Prostate gland (tissue), 2 donors: Measurements from ENCODE around the gene ZC3H12D. TPM values are rescaled to one million over a fixed set of nuclear protein-coding genes. Genes with fewer than 3 reads are reported as not detected.

Experiments
- DNase-seq: peaks from one replicate; pipeline ENCODE4 v3.0.0-alpha.2; 2019; ENCODE audit warnings: low spot score
- H3K27ac ChIP-seq, 2 donors: fragments of 200-600 bp; sonication (generic); 2 replicates each; pipeline ENCODE4 v1.5.1; 2017 to 2019
- H3K27me3 ChIP-seq: fragments of 200-600 bp; sonication (generic); replicated peaks from 2 replicates; pipeline ENCODE4 v1.5.1; 2019; ENCODE audit not compliant: insufficient read depth
- H3K36me3 ChIP-seq, 2 donors: fragments of 200-600 bp; sonication (generic); 1 replicate in 1 of 2; 2 replicates in 1 of 2; pipeline versions ENCODE4 v1.5.1 to v1.8.1; 2017 to 2019
- H3K4me1 ChIP-seq: fragments of 200-600 bp; sonication (generic); replicated peaks from 2 replicates; pipeline ENCODE4 v1.5.1; 2019
- H3K4me3 ChIP-seq, 2 donors: fragments of 200-600 bp; sonication (generic); 2 replicates each; pipeline ENCODE4 v1.5.1; 2017 to 2019
- H3K9me3 ChIP-seq: fragments of 200-600 bp; sonication (generic); 2 replicates; pipeline ENCODE4 v1.5.1; 2017
- POLR2A ChIP-seq: fragments of 450-650 bp; IDR thresholded peaks from one replicate; pipeline ENCODE4 v1.6.1; 2016; ENCODE audit warnings: antibody characterized with exemption, mild to moderate bottlenecking
- POLR2AphosphoS5 ChIP-seq: sonication (generic); formaldehyde crosslinking; IDR thresholded peaks from one replicate; pipeline ENCODE4 v1.6.1; 2017; ENCODE audit warnings: antibody characterized with exemption
- WGBS: methylation state at CpG from one replicate; pipeline ENCODE4 v1.1.5; 2018; 5-methylcytosine and 5-hydroxymethylcytosine counted together
- intact Hi-C: fragments of 100-400 bp; cut with DNase I; formaldehyde crosslinking; loops from one replicate; pipeline ENCODE4 v1.14.2; 2022
- total RNA-seq, 2 donors: library from RNA; depleted of rRNA; stranded (reverse); fragments of >200 nt; gene quantifications; one replicate each; pipeline ENCODE4 v1.1.0, GENCODE V29; 2016
- TF ChIP-seq, protein P1 (sequence below), 4 experiments: fragments of 200-600 bp in 2 of 4; fragments of 450-650 bp in 2 of 4; sonication (generic) in 2 of 4; IDR thresholded peaks; 1 replicate in 3 of 4; 2 replicates in 1 of 4; pipeline ENCODE4 v1.5.1; 2016 to 2019; ENCODE audit warnings: antibody characterized with exemption in 4 of 4, mild to moderate bottlenecking in 2 of 4, moderate library complexity in 2 of 4

The ZC3H12D gene
- total RNA-seq, 2 donors from 2014 or later: 1.5 to 3.5 TPM

GRCh38 chr6:149510793-149511512, 26.1 kb upstream of the ZC3H12D start:
- H3K36me3 ChIP-seq: no peaks in the 10 kb centered on the region
- no peaks in the 10 kb centered on the region for H3K4me1 ChIP-seq
- intact Hi-C loops: no loop called here
- DNase-seq: no peak
- 73% methylated on average over 4 of the region's 4 CpGs for WGBS
- H3K4me3 ChIP-seq: no peak overlapping the region
- no peaks in the 10 kb centered on the region for H3K27me3 ChIP-seq
- no peaks in the 10 kb centered on the region for H3K9me3 ChIP-seq
- no peak for TF ChIP-seq POLR2A
- TF ChIP-seq POLR2AphosphoS5: no peak
- TF ChIP-seq, protein P1, sequence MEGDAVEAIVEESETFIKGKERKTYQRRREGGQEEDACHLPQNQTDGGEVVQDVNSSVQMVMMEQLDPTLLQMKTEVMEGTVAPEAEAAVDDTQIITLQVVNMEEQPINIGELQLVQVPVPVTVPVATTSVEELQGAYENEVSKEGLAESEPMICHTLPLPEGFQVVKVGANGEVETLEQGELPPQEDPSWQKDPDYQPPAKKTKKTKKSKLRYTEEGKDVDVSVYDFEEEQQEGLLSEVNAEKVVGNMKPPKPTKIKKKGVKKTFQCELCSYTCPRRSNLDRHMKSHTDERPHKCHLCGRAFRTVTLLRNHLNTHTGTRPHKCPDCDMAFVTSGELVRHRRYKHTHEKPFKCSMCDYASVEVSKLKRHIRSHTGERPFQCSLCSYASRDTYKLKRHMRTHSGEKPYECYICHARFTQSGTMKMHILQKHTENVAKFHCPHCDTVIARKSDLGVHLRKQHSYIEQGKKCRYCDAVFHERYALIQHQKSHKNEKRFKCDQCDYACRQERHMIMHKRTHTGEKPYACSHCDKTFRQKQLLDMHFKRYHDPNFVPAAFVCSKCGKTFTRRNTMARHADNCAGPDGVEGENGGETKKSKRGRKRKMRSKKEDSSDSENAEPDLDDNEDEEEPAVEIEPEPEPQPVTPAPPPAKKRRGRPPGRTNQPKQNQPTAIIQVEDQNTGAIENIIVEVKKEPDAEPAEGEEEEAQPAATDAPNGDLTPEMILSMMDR (IDR thresholded peaks at IDR 0.05): no peak
- H3K27ac ChIP-seq: no peak overlapping the region

DNA sequence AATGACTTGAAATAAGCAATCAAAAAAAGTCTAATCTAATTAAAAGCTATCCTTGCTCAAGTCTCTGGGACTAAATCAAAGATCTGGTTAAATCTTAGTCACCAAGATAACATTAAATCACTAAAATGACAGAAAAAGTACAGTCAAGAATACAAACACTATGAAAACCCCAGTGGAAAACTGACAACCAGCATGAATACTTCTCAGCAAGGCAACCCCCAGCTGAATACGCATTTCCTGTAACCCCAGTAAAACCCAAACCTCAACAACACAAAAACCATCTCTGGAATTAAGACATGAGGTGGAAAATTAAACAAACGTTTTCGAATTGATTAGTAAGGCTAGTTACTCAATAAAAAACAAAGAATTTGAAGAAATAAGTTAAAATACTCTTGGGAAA, 23.7 kb upstream of the ZC3H12D start:
- H3K36me3 ChIP-seq: no peaks in the 10 kb centered on the region
- TF ChIP-seq, protein P1 (IDR thresholded peaks at IDR 0.05): no peak
- TF ChIP-seq POLR2AphosphoS5: no peak
- TF ChIP-seq POLR2A: no peak
- no peaks in the 10 kb centered on the region for H3K27me3 ChIP-seq
- intact Hi-C loops: loop anchor here (10.0 kb wide), 1 partner anchor 54 kb away; no protein-coding TSS in a partner anchor
- no peaks in the 10 kb centered on the region for H3K4me1 ChIP-seq
- no peak for DNase-seq
- no peaks in the 10 kb centered on the region for H3K9me3 ChIP-seq
- 63% methylated on average over 3 of the region's 3 CpGs for WGBS
- no peak overlapping the region for H3K27ac ChIP-seq
- H3K4me3 ChIP-seq: no peak overlapping the region

DNA sequence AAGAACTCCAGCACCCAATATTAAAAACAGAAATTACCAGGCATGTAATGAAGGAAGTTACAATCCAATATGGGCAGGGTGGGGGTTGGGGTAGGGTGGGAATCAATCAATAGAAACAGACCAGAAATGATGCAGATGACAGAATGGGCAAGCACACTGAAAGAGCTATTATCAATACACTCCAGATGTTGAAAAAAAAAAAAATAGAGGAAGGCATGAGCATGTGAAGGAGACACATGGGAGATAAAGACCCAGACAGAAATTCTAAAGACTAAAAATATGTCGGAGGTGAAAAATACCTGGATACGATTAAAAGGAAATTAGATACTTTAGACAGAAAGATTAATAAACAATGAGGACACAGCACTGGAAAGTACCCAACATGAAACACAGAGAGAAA, 19.1 kb upstream of the ZC3H12D start:
- WGBS: 21% methylated on average over 2 of the region's 2 CpGs
- Histone ChIP-seq H3K4me3 (no peak overlapping the region), H3K4me1 (no peaks in the 10 kb centered on the region), H3K36me3 (no peaks in the 10 kb centered on the region), H3K27me3 (no peaks in the 10 kb centered on the region), H3K27ac (no peak overlapping the region), H3K9me3 (no peaks in the 10 kb centered on the region)
- TF ChIP-seq POLR2AphosphoS5 (no peak), POLR2A (no peak)
- TF ChIP-seq, protein P1 (IDR thresholded peaks at IDR 0.05): no peak
- no peak for DNase-seq
- intact Hi-C loops: loop anchor here (10.0 kb wide), 1 partner anchor 49 kb away; no protein-coding TSS in a partner anchor

DNA sequence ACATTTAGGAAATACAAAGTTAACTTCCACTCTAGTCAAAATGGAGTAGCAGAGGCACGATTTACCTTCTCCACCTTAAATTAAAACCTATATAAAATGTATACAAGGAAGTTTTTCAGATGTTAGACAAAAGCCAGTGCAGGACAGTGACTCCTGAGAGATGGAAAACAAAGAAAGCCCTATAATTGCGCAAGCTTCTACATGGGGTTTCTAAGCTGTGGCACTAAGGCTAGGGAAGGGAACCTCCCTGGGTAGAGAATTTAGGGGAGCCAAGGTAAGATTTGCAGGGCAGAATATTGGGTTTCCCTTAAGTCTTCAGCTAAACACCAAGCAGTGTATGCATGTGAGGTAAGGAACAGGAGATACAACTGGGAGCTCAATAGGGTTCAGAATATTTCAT, 18.5 kb upstream of the ZC3H12D start:
- H3K27ac ChIP-seq: no peak overlapping the region
- no peaks in the 10 kb centered on the region for H3K9me3 ChIP-seq
- DNase-seq: no peak
- intact Hi-C loops: loop anchor here (10.0 kb wide), 1 partner anchor 48 kb away; no protein-coding TSS in a partner anchor
- TF ChIP-seq POLR2AphosphoS5: no peak
- TF ChIP-seq, protein P1 (IDR thresholded peaks at IDR 0.05): no peak
- no peak for TF ChIP-seq POLR2A
- H3K4me3 ChIP-seq: no peak overlapping the region
- 81% methylated on average over 2 of the region's 2 CpGs for WGBS
- no peaks in the 10 kb centered on the region for H3K4me1 ChIP-seq
- no peaks in the 10 kb centered on the region for H3K27me3 ChIP-seq
- H3K36me3 ChIP-seq: no peaks in the 10 kb centered on the region

DNA sequence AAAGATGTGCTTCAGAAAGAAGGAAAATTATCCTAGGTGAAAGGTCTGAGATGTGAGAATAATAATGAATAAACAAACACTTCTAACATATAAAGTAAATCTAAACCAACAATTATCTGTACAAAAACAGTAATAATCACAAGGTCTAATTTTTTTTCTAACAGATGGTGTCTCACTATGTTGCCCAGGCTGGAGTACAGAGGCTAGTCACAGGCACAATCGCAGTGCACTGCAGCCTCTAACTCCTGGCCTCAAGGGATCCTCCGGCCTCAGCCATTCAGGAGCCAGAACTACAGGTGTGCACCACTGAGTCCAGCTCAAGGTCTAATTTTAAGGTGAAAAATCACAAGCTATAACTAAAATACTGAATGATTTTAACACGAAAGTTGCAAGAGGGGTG, 17.0 kb upstream of the ZC3H12D start:
- no peak overlapping the region for H3K27ac ChIP-seq
- intact Hi-C loops: loop anchor here (10.0 kb wide), 1 partner anchor 47 kb away; no protein-coding TSS in a partner anchor
- 99% methylated on average over 3 of the region's 3 CpGs for WGBS

More for the DNA sequence above, 17.0 kb upstream of the ZC3H12D start:
- H3K4me1 ChIP-seq: no peaks in the 10 kb centered on the region
- H3K4me3 ChIP-seq: no peak overlapping the region
- H3K9me3 ChIP-seq: no peaks in the 10 kb centered on the region
- H3K27me3 ChIP-seq: no peaks in the 10 kb centered on the region
- TF ChIP-seq POLR2AphosphoS5: no peak
- no peaks in the 10 kb centered on the region for H3K36me3 ChIP-seq
- DNase-seq: no peak
